ENCODE data around the gene IFIT2. TPM values are rescaled to one million over a fixed set of nuclear protein-coding genes. Genes with fewer than 3 reads are reported as not detected.

IFIT2 gene
- total and polyA plus RNA-seq, 2 experiments from 2014 or later, result 0.10 TPM; not detected in 1

- DNase-seq (ENCODE audit: low spot score) (peak; percentile 65), ATAC-seq (peak; percentile 68)
- Histone ChIP-seq H3K27me3 (ENCODE audit: insufficient read depth) (no peaks in the 10 kb centered on the region), H3K36me3 (ENCODE audit: insufficient read depth) (no peaks in the 10 kb centered on the region), H3F3A (replicated peaks; ENCODE audit: low read depth) (no peaks in the 10 kb centered on the region), H3K9me2 (ENCODE audit: insufficient read depth) (no peaks in the 10 kb centered on the region; the same call in 1 of the 2 replicates), H3K79me2 (replicated peaks; ENCODE audit: insufficient read depth) (no peaks in the 10 kb centered on the region), H3K4me2 (peak overlapping the region; percentile 24; the same call in 1 of the 2 replicates), H2AFZ (no peak overlapping the region), H3K4me3 (no peak overlapping the region), H4K20me1 (replicated peaks; ENCODE audit: insufficient read depth) (no peaks in the 10 kb centered on the region), H3K4me1 (ENCODE audit: insufficient read depth) (peaks cover 57% of the 10 kb centered on the region), H3K27ac (ENCODE audit: low read depth) (peak overlapping the region; percentile 73; the same call in 1 of the 2 replicates)
- no peaks in the 10 kb centered on the region for H3K36me3 Mint-ChIP-seq (ENCODE audit: low read depth)
- no peaks in the 10 kb centered on the region for H3K27me3 Mint-ChIP-seq (ENCODE audit: insufficient read depth, low read depth, poor library complexity)
- H3K4me1 Mint-ChIP-seq, result peaks cover 71% of the 10 kb centered on the region
- TF ChIP-seq CREB1 (CRISPR knock-in tag; IDR thresholded peaks at IDR 0.05; ENCODE audit: low read depth), result no peak; the same call in 1 of the 2 replicates
- TF ChIP-seq NANOG (IDR thresholded peaks at IDR 0.05; ENCODE audit: borderline replicate concordance), result no peak
- TF ChIP-seq ZNF114 (CRISPR knock-in tag; IDR thresholded peaks at IDR 0.05), result no peak
- TF ChIP-seq STAT1 (IDR thresholded peaks at IDR 0.05; ENCODE audit: unreplicated experiment), result no peak
- TF ChIP-seq EZH2phosphoT487 (IDR thresholded peaks at IDR 0.05; ENCODE audit: unreplicated experiment), result no peak
- no peak for TF ChIP-seq JUNB (IDR thresholded peaks at IDR 0.05; ENCODE audit: unreplicated experiment)
- no peak for TF ChIP-seq ZNF331 (CRISPR knock-in tag; IDR thresholded peaks at IDR 0.05; ENCODE audit: low read depth)
- no peak for TF ChIP-seq CTCF (conservative IDR thresholded peaks at IDR 0.05; ENCODE audit: low read depth in 2 of 2)
- no peak for TF ChIP-seq ZNF462 (CRISPR knock-in tag; IDR thresholded peaks at IDR 0.05)
- TF ChIP-seq REST (IDR thresholded peaks at IDR 0.05; ENCODE audit: unreplicated experiment), result no peak
- no peak for TF ChIP-seq POLR2AphosphoS5 (IDR thresholded peaks at IDR 0.05; ENCODE audit: low read depth)
- TF ChIP-seq ETS1 (IDR thresholded peaks at IDR 0.05), result no peak; the same call in 1 of the 2 replicates
- no peak for TF ChIP-seq EZH2 (IDR thresholded peaks at IDR 0.05; ENCODE audit: low read depth, unreplicated experiment)
- peak overlapping the region; percentile 96 for H3K27ac Mint-ChIP-seq
- no peak overlapping the region for H3K4me3 Mint-ChIP-seq
- H3K9me3 Mint-ChIP-seq, result no peaks in the 10 kb centered on the region
Observed at GRCh38 chr10:89346405-89347254, 44.8 kb downstream of the IFIT2 start.

Measured in GM23338 (cell line).